Small intestine (tissue), 7 donors: ENCODE measurements around the gene MRGPRD. TPM values are rescaled to one million over a fixed set of nuclear protein-coding genes. Genes with fewer than 3 reads are reported as not detected.

Experiments used
- DNase-seq, 2 donors: peaks; one replicate each; pipeline versions ENCODE4 v3.0.0 to v3.0.0-alpha.2; 2013
- FAIRE-seq: peaks from 2 replicates; lab custom pipeline; 2012; peaks lifted over from hg19 to GRCh38; lab: Jason Lieb, UNC
- H3K27ac ChIP-seq, 3 donors: one replicate each; pipeline ENCODE4 v1.5.1; 2013; ENCODE audit warnings: low read length in 2 of 3, mild to moderate bottlenecking in 2 of 3, control low read depth in 1 of 3, inconsistent platforms in 1 of 3, low read depth in 1 of 3, moderate library complexity in 1 of 3
- H3K27me3 ChIP-seq, 3 donors: one replicate each; pipeline ENCODE4 v1.6.1; 2013; ENCODE audit warnings: low read length in 3 of 3, inconsistent platforms in 1 of 3; ENCODE audit not compliant: control insufficient read depth in 3 of 3, insufficient read depth in 3 of 3
- H3K36me3 ChIP-seq, 3 donors: one replicate each; pipeline ENCODE4 v1.6.1; 2013; ENCODE audit warnings: low read length in 3 of 3, inconsistent platforms in 1 of 3, low read depth in 1 of 3, mild to moderate bottlenecking in 1 of 3, moderate library complexity in 1 of 3; ENCODE audit not compliant: control insufficient read depth in 3 of 3, insufficient read depth in 2 of 3
- H3K4me1 ChIP-seq, 3 donors: one replicate each; pipeline ENCODE4 v1.6.1; 2013; ENCODE audit warnings: low read length in 2 of 3, inconsistent platforms in 1 of 3, low read depth in 1 of 3, mild to moderate bottlenecking in 1 of 3, moderate library complexity in 1 of 3; ENCODE audit not compliant: control insufficient read depth in 3 of 3, insufficient read depth in 2 of 3
- H3K4me3 ChIP-seq, 3 donors: one replicate each; pipeline ENCODE4 v1.5.1; 2013; ENCODE audit warnings: low read length in 3 of 3, control low read depth in 1 of 3, inconsistent platforms in 1 of 3, low read depth in 1 of 3, mild to moderate bottlenecking in 1 of 3, moderate library complexity in 1 of 3
- H3K9me3 ChIP-seq, 2 donors: one replicate each; pipeline ENCODE4 v1.6.1; 2013; ENCODE audit warnings: low read depth in 1 of 2, low read length in 1 of 2; ENCODE audit not compliant: control insufficient read depth in 2 of 2, insufficient read depth in 1 of 2
- WGBS, 3 donors: extraction: QIAGEN DNeasy Blood & Tissue Kit; methylation state at CpG; one replicate each; pipeline ENCODE4 v1.1.7; 2013; 5-methylcytosine and 5-hydroxymethylcytosine counted together
- polyA plus RNA-seq, 4 donors: library from polyadenylated mRNA; stranded (reverse) in 3 of 4; unstranded in 1 of 4; fragments of 200-250 nt in 3 of 4; fragments of 120-200 nt in 1 of 4; gene quantifications; one replicate each; pipeline versions ENCODE4 v1.2.1 to v1.2.3, GENCODE V29; 2013
- donor health status: healthy with polysubstance abuse.
- donor health status: control.
- donor health status: control.
- donor health status: Bipolar disorder and iron deficiency.
- donor health status: healthy.

MRGPRD gene
- polyA plus RNA-seq, 4 donors: 0.06 TPM; not detected in 3

DNA sequence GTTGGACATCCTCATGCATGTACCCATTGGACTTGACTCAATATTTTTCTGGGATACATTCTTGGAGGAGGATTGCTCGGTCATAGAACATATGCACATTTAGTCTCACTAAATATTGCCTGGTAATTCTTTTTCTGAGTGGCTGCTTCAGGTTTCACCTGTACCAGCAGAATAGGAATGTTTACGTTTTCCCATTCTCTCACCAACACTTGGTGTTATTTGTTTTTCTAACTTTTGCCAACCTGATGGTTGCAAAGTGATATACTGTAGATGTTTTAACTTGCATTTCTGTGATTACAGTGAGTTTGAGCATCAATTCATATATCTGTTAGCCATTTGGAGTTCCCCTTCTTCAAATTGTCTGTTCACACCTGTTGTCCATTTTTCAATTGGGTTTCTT is 1.3 kb upstream of the MRGPRD start:
- H3K27me3 ChIP-seq: peaks cover 0 to under 1% (median 0%) of the 10 kb centered on the region in 3 donors

DNA sequence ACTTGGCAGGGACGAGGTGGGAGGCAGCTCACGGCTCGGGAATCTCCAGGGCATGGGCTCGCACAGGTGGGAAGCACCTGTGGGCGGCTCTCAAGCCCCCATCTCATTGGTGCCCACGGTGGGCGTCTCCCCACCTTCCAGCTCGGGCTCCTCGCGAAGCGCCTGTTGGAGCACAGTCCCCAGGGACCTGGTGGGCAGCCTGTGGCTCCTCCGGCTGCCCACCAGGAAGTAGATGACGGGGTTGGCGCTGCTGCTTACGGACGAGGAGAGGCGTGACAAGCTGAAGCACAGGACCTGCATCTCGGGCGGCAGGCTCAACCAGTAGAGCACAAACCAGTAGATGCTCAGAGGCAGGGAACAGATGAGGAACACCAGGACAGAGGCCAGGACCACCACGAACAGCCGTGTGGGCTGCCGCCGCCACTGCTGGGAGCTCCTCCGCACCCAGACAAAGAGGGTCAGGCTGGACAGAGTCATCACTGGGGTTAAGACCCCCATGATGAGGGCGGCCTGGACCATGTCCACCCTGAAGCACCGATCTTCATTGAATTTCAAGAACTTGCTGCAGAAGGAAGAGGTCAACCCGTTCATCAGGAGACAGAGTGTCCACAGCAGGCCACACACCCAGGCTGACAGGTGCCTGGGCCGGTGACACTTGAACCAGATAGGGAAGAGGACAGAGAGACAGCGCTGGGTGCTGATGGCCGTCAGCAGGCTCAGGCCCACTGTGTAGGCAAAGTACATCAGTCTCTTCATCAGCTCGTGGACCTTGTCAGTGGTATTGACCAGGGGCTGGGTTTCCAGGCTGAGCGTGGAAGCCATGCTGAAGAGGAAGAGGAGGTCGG is 633 bp downstream of the MRGPRD start:
- Histone ChIP-seq H3K36me3 (no peaks in the 10 kb centered on the region), H3K9me3 (no peaks in the 10 kb centered on the region), H3K4me1 (no peaks in the 10 kb centered on the region), H3K27me3 (no peaks in the 10 kb centered on the region), H3K27ac (no peak overlapping the region), H3K4me3 (no peak overlapping the region)
- FAIRE-seq (no peak), DNase-seq (no peak)
- WGBS, 3 donors: 79 to 84% (median 81%) methylated on average over 31 to 33 of the region's 33 CpGs

More for the DNA sequence above, 1.3 kb upstream of the MRGPRD start:
- WGBS, 3 donors: 88 to 94% (median 91%) methylated on average over 2 of the region's 2 CpGs
- no peak for FAIRE-seq
- Histone ChIP-seq H3K27ac (no peak overlapping the region), H3K36me3 (no peaks in the 10 kb centered on the region), H3K9me3 (peaks cover 0 to 9% of the 10 kb centered on the region in 2 donors), H3K4me3 (no peak overlapping the region), H3K4me1 (no peaks in the 10 kb centered on the region)
- no peak for DNase-seq

DNA sequence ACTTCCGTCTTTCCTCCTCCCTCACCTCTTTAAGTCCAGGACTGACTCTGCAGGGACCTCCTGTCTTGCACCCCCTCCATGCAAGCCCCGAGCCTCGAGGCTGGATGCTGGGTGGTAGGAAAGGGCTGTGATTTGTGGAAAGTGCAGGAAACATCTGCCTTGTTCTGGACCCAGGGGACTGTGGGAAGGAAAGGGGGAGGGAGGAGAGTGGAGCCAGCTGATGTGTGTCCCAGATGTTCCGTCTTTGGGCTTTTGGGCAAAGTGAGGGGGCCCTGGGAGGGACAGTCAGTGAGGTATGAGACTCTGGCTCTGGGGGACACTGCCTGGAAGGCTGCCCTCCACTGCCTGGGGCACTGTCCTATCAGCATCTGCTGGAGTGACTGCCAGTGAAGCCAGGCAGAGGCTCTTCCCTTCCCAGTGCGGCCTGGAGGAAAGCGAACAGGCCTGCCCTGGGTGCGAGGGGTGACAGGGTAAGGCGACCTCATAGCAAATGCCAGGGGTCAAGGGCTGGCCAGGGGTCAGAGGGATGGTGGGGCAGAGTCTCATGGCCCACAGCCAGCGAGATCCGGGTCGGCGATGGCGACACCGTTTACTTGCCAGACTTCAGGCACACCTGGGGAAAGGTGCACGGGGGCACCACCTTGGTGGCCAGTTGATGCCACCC is 1.7 kb downstream of the MRGPRD start:
- no peak overlapping the region for H3K4me3 ChIP-seq
- 37 to 64% (median 56%) methylated on average over 15 of the region's 15 CpGs for WGBS, 3 donors
- no peaks in the 10 kb centered on the region for H3K36me3 ChIP-seq
- peaks cover 0 to 6% of the 10 kb centered on the region in 2 donors for H3K9me3 ChIP-seq
- no peak overlapping the region for H3K27ac ChIP-seq
- H3K4me1 ChIP-seq: no peaks in the 10 kb centered on the region
- DNase-seq: no peak
- FAIRE-seq: no peak
- no peaks in the 10 kb centered on the region for H3K27me3 ChIP-seq

DNA sequence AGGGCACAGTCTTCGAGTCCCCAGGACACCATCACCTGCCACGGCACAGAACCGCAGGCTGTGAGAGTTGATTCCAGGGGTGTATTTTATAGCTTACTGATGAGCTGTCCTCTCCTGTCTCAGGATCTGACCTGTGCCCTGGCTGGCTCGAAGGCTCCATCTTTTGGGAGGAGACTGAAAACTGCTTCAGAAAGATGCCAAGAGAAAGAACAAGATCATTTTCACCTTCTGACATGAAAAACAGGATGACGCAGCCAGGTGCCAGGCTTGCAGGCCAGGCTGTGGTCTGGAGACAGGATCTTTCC is 2.2 kb downstream of the MRGPRD start:
- WGBS, 3 donors: 46 to 68% (median 55%) methylated on average over 5 of the region's 5 CpGs
- no peaks in the 10 kb centered on the region for H3K4me1 ChIP-seq
- FAIRE-seq (no peak), DNase-seq (no peak)
- peaks cover 0 to 6% of the 10 kb centered on the region in 2 donors for H3K9me3 ChIP-seq
- H3K36me3 ChIP-seq: no peaks in the 10 kb centered on the region
- H3K27me3 ChIP-seq: no peaks in the 10 kb centered on the region
- H3K27ac ChIP-seq: no peak overlapping the region
- H3K4me3 ChIP-seq: no peak overlapping the region

DNA sequence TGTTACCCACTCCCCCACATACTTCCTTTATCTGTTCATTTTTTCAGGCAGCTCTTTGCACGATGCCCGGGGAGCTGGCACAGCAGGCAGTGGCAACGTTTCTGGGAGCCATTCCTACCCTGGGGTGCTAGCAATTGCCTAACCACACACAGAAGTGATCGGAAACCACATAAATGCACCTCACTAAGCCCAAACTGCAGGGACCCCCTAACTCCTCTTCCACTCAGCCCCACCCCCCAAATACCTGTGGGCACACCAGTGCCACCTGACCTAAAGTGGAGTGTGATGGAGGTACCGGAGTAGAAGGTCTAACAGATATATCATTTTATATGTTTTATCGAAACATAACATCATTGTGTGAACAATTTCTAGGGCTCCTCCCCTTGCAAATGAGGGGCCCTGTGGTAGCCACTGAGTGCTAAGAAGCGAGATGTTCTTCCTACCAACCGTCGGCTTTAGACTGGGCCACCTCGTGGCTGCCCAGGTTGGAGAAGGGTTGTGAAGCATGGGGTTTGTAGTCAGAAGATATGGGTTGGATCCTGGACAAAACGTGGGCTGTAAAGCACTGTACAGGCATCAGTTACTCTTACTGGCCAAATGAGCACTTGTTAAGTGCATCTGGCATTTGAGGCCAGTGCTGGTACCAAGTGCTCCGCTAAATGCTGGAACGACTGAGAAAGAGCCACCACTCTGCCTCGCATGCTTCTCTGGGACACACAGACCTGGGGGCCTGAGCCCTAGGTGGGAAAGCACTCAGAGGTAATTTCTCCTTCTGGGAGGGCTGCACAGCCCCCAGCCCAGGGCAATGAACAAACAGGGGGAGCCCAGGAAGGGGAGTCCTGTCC is 2.8 kb downstream of the MRGPRD start:
- H3K9me3 ChIP-seq: peaks cover 0 to 6% of the 10 kb centered on the region in 2 donors
- FAIRE-seq (no peak), DNase-seq (no peak)
- no peak overlapping the region for H3K4me3 ChIP-seq
- no peaks in the 10 kb centered on the region for H3K36me3 ChIP-seq
- no peaks in the 10 kb centered on the region for H3K27me3 ChIP-seq
- H3K27ac ChIP-seq: no peak overlapping the region
- 68 to 76% (median 71%) methylated on average over 14 of the region's 14 CpGs for whole genome bisulfite sequencing, 3 donors
- no peaks in the 10 kb centered on the region for H3K4me1 ChIP-seq

DNA sequence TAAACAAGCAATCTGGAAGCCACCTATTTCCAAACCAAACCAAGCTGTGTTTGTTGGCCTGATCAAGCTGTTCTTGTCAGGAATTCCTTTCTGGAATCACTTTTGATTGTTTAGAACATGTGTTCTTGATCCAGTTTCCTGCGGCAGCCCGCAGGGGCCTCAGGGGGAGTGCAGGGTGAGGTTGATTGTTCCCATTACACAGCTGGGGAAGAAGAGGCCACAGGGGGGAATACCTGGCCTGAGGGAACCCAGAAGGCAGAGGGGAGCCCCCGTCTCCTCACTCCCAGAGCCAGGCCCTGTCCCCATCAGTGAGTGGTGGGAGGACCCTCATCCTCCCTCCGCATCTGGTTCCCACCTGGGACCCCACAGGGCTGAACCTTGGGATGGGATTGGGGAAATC is 4.2 kb downstream of the MRGPRD start:
- H3K27me3 ChIP-seq: no peaks in the 10 kb centered on the region

DNA sequence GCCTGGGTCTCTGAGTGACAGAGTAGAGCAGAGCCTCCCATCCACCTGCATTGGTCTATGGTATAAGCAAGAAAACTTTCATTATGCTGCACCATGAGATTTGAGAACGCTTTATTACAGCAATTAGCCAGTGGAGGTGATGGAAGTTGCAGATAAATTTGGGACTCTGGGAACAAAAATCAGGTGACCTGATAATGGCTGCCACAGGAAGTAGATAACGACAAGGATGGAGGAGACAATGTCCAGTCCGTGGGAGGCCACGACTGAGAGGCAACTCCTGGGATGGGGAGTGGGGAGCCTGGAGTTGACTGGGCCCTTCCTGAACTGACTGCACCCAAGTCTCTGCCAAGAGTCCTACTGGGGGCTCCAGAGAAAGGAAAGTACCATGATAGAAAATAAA is 4.7 kb downstream of the MRGPRD start:
- Histone ChIP-seq H3K27me3 (peaks cover 0 to 4% (median 0%) of the 10 kb centered on the region in 3 donors), H3K9me3 (peaks cover 0 to 6% of the 10 kb centered on the region in 2 donors), H3K27ac (no peak overlapping the region), H3K36me3 (no peaks in the 10 kb centered on the region), H3K4me3 (no peak overlapping the region), H3K4me1 (no peaks in the 10 kb centered on the region)
- DNase-seq: no peak
- no peak for FAIRE-seq
- 23 to 53% (median 33%) methylated on average over 4 of the region's 4 CpGs for WGBS, 3 donors

More for the DNA sequence above, 4.2 kb downstream of the MRGPRD start:
- H3K4me3 ChIP-seq: no peak overlapping the region
- 81 to 87% (median 81%) methylated on average over 4 of the region's 4 CpGs for WGBS, 3 donors
- no peak overlapping the region for H3K27ac ChIP-seq
- FAIRE-seq (no peak), DNase-seq (no peak)
- no peaks in the 10 kb centered on the region for H3K36me3 ChIP-seq
- no peaks in the 10 kb centered on the region for H3K4me1 ChIP-seq
- H3K9me3 ChIP-seq: peaks cover 0 to 6% of the 10 kb centered on the region in 2 donors
